ENCODE measurements around the gene COL11A2. TPM values are rescaled to one million over a fixed set of nuclear protein-coding genes. Genes with fewer than 3 reads are reported as not detected.

COL11A2 gene
- total RNA-seq, 1 experiment from 2014 or later = 7.6 TPM

GRCh38 chr6:33208091-33208967, 16.1 kb upstream of the COL11A2 start, which contains the start of gene RING1 (continued):
- TF ChIP-seq YY1 (IDR thresholded peaks at IDR 0.05; ENCODE audit: extremely low read depth, insufficient replicate concordance, low read depth, low read length) (peak; percentile 88), ZFX (IDR thresholded peaks at IDR 0.05) (peak; percentile 58; the same call in 1 of the 2 replicates), CEBPB (IDR thresholded peaks at IDR 0.05; ENCODE audit: low read depth) (no peak), TCF7L2 (IDR thresholded peaks at IDR 0.05; ENCODE audit: borderline replicate concordance, extremely low read depth, insufficient read depth, insufficient read length) (no peak)

GRCh38 chr6:33207552-33208090, 15.4 kb upstream of the COL11A2 start:
- Histone ChIP-seq H4K20me1 (ENCODE audit: insufficient read depth) (no peaks in the 10 kb centered on the region), H3K36me3 (ENCODE audit: control insufficient read depth in 1 of 2, insufficient read depth in 2 of 2, low read length in 2 of 2) (peaks cover 17 to 29% of the 10 kb centered on the region in 2 experiments; a peak in 3 of 4 replicates), H3K4me2 (ENCODE audit: low read length) (peak overlapping the region; percentile 97), H2AFZ (ENCODE audit: low read depth, low read length, poor library complexity, severe bottlenecking) (no peak overlapping the region), H3K4me1 (ENCODE audit: control insufficient read depth in 1 of 2, insufficient read depth in 2 of 2, low read length in 2 of 2) (peaks cover 29 to 51% of the 10 kb centered on the region in 2 experiments), H3K9me2 (ENCODE audit: insufficient read depth) (no peaks in the 10 kb centered on the region), H3K27ac (ENCODE audit: low read depth, low read length) (peak overlapping the region; percentile 96), H3K9me3 (ENCODE audit: control insufficient read depth in 1 of 2, insufficient read depth in 1 of 2, low read depth in 1 of 2, low read length in 2 of 2) (no peaks in the 10 kb centered on the region), H3K9ac (ENCODE audit: low read length) (peak overlapping the region; percentile 96), H3K79me2 (ENCODE audit: insufficient read depth, low read length) (peaks cover 36% of the 10 kb centered on the region), H3K4me3 (replicated peaks in 1 of 2; ENCODE audit: low read depth in 1 of 2, low read length in 2 of 2) (peak overlapping the region; percentile 92 to 95), H3K27me3 (ENCODE audit: insufficient read depth, low read length) (no peaks in the 10 kb centered on the region)
- RAD21 ChIA-PET (ENCODE audit: low non-redundant PET in 1 of 2, low total read pairs in 2 of 2, uncharacterized antibody in 2 of 2, unreplicated experiment in 2 of 2) = interaction anchor here in 1 of 2 experiments (1.3 kb wide), 1 partner anchor 41 kb away, joined by 5 read pairs; no protein-coding TSS in a partner anchor
- CTCF ChIA-PET = interaction anchor here (1.4 to 1.9 kb wide), 2 partner anchors 10 to 41 kb away, joined by 4 to 6 read pairs; no protein-coding TSS in a partner anchor
- POLR2A ChIA-PET = interaction anchor here (0.6 kb wide), 1 partner anchor 57 kb away, joined by 3 read pairs; no protein-coding TSS in a partner anchor
- DNase-seq (ENCODE audit: low read depth, low spot score) (no peak), ATAC-seq (peak; percentile 3; the same call in 1 of the 2 replicates)
- intact Hi-C loops (cut with micrococcal nuclease) = loop anchor here (10.0 kb wide), 1 partner anchor 207 kb away; the partner anchor contains the start of genes CUTA and PHF1
- TSS peak; percentile 97 for BruUV-seq (replicated peaks)
- TF ChIP-seq ZFX (IDR thresholded peaks at IDR 0.05) (no peak), CBX3 (IDR thresholded peaks at IDR 0.05; ENCODE audit: low read depth) (no peak), SRF (IDR thresholded peaks at IDR 0.05; ENCODE audit: low read depth) (no peak), TCF7L2 (IDR thresholded peaks at IDR 0.05; ENCODE audit: borderline replicate concordance, extremely low read depth, insufficient read depth, insufficient read length) (no peak), REST (IDR thresholded peaks at IDR 0.05; ENCODE audit: low read depth) (no peak), SIN3A (IDR thresholded peaks at IDR 0.05; ENCODE audit: low read depth) (no peak), YY1 (IDR thresholded peaks at IDR 0.05; ENCODE audit: extremely low read depth, insufficient replicate concordance, low read depth, low read length) (no peak), POLR2AphosphoS5 (IDR thresholded peaks at IDR 0.05; ENCODE audit: low read depth, low read length) (no peak), FOSL1 (IDR thresholded peaks at IDR 0.05; ENCODE audit: low read depth) (no peak), MAX (IDR thresholded peaks at IDR 0.05) (no peak), CTCF (IDR thresholded peaks at IDR 0.05 in 2 of 3, conservative IDR thresholded peaks at IDR 0.05 in 1 of 3; ENCODE audit: borderline replicate concordance in 1 of 3, insufficient read depth in 1 of 3, low read depth in 2 of 3, low read length in 2 of 3) (no peak), POLR2A (IDR thresholded peaks at IDR 0.05; ENCODE audit: borderline replicate concordance, extremely low read depth, insufficient read depth, insufficient read length) (no peak), JUND (IDR thresholded peaks at IDR 0.05) (no peak), SP1 (IDR thresholded peaks at IDR 0.05; ENCODE audit: low read depth) (no peak), ZNF274 (IDR thresholded peaks at IDR 0.05; ENCODE audit: low read depth, low read length) (no peak), EGR1 (IDR thresholded peaks at IDR 0.05; ENCODE audit: low read depth) (no peak), ATF3 (IDR thresholded peaks at IDR 0.05) (no peak)
